H7 (cell line): ENCODE results near the gene TFDP2. TPM values are rescaled to one million over a fixed set of nuclear protein-coding genes. Genes with fewer than 3 reads are reported as not detected.

Source experiments
- DNase-seq: peaks from one replicate; pipeline ENCODE4 v3.0.0; 2012
- H3K27me3 ChIP-seq: 2 replicates; pipeline ENCODE4 v1.6.0; 2011; ENCODE audit warnings: mild to moderate bottlenecking, low read length; ENCODE audit not compliant: control insufficient read depth, insufficient read depth
- H3K36me3 ChIP-seq: replicated peaks from 2 replicates; pipeline ENCODE4 v1.5.1; 2011; ENCODE audit warnings: low read length; ENCODE audit not compliant: control insufficient read depth, insufficient read depth
- H3K4me3 ChIP-seq: 2 replicates; pipeline ENCODE4 v1.5.1; 2011; ENCODE audit warnings: low read depth, mild to moderate bottlenecking, control low read depth, low read length, moderate library complexity; ENCODE audit not compliant: insufficient read depth
- total RNA-seq: library from RNA; depleted of rRNA; stranded (reverse); fragments of >200 nt; shearing (Covaris generic); gene quantifications from 2 replicates; pipeline ENCODE4 v1.2.3, GENCODE V29; 2014; rRNA removed

TFDP2 gene
- 66.2 and 77.3 TPM in 2 replicates for total RNA-seq

- Histone ChIP-seq H3K4me3 (peak within 1 kb of the TSS; percentile 73), H3K27me3 (peaks cover 18% of the 10 kb centered on the region), H3K36me3 (no peaks in the 10 kb centered on the region)
- DNase-seq: peak; percentile 96
Observed at GRCh38 chr3:142148792-142149672, at the start of gene TFDP2. TFDP2 (minus strand) TSS chr3:142149544; CDS start chr3:142101749, 47,795 bp downstream.

GRCh38 chr3:142188846-142189245 lies 39.5 kb upstream of the TFDP2 start:
- no peak for DNase-seq
- H3K27me3 ChIP-seq: no peaks in the 10 kb centered on the region
- no peaks in the 10 kb centered on the region for H3K36me3 ChIP-seq
- no peak overlapping the region for H3K4me3 ChIP-seq

- DNase-seq: peak; percentile 57
- Histone ChIP-seq H3K4me3 (no peak overlapping the region), H3K36me3 (no peaks in the 10 kb centered on the region), H3K27me3 (no peaks in the 10 kb centered on the region)
Observed at GRCh38 chr3:142180761-142181362, 31.5 kb upstream of the TFDP2 start.

GRCh38 chr3:142175478-142175877 lies 26.1 kb upstream of the TFDP2 start:
- Histone ChIP-seq H3K4me3 (no peak overlapping the region), H3K36me3 (no peaks in the 10 kb centered on the region; the same call in none of the 2 replicates), H3K27me3 (no peaks in the 10 kb centered on the region)
- no peak for DNase-seq

- H3K4me3 ChIP-seq: no peak overlapping the region
- DNase-seq: no peak
- no peaks in the 10 kb centered on the region for H3K27me3 ChIP-seq
- peaks cover 2% of the 10 kb centered on the region for H3K36me3 ChIP-seq
Observed at GRCh38 chr3:142174559-142174958, 25.2 kb upstream of the TFDP2 start.

- Histone ChIP-seq H3K36me3 (peaks cover 2% of the 10 kb centered on the region; the same call in 1 of the 2 replicates), H3K27me3 (no peaks in the 10 kb centered on the region), H3K4me3 (no peak overlapping the region)
- peak; percentile 69 for DNase-seq
Observed at GRCh38 chr3:142168514-142168913, 19.2 kb upstream of the TFDP2 start.

GRCh38 chr3:142165194-142165593 lies 15.8 kb upstream of the TFDP2 start:
- Histone ChIP-seq H3K36me3 (0 out of 2 replicates have a peak, but pooled peaks cover 2% of the 10 kb centered on the region), H3K27me3 (no peaks in the 10 kb centered on the region), H3K4me3 (no peak overlapping the region)
- DNase-seq: no peak

GRCh38 chr3:142159083-142159740 lies 9.9 kb upstream of the TFDP2 start:
- no peaks in the 10 kb centered on the region for H3K36me3 ChIP-seq
- DNase-seq: no peak
- no peak overlapping the region for H3K4me3 ChIP-seq
- H3K27me3 ChIP-seq: no peaks in the 10 kb centered on the region

GRCh38 chr3:142154186-142154585 lies 4.8 kb upstream of the TFDP2 start:
- H3K27me3 ChIP-seq: peaks cover 2% of the 10 kb centered on the region; the same call in 1 of the 2 replicates
- no peaks in the 10 kb centered on the region for H3K36me3 ChIP-seq
- no peak overlapping the region for H3K4me3 ChIP-seq
- DNase-seq: no peak

GRCh38 chr3:142152384-142152783 lies 3.0 kb upstream of the TFDP2 start:
- no peaks in the 10 kb centered on the region for H3K36me3 ChIP-seq
- no peak overlapping the region for H3K4me3 ChIP-seq
- peak; percentile 56 for DNase-seq
- H3K27me3 ChIP-seq: peaks cover 15% of the 10 kb centered on the region

- Histone ChIP-seq H3K36me3 (no peaks in the 10 kb centered on the region), H3K4me3 (no peak overlapping the region), H3K27me3 (peaks cover 18% of the 10 kb centered on the region)
- DNase-seq: no peak
Observed at GRCh38 chr3:142151828-142152227, 2.5 kb upstream of the TFDP2 start.

GRCh38 chr3:142151240-142151639 lies 1.9 kb upstream of the TFDP2 start:
- H3K4me3 ChIP-seq: no peak overlapping the region
- no peak for DNase-seq
- H3K27me3 ChIP-seq: peaks cover 18% of the 10 kb centered on the region
- H3K36me3 ChIP-seq: no peaks in the 10 kb centered on the region

- Histone ChIP-seq H3K4me3 (no peak overlapping the region), H3K36me3 (no peaks in the 10 kb centered on the region), H3K27me3 (peaks cover 18% of the 10 kb centered on the region)
- no peak for DNase-seq
Observed at GRCh38 chr3:142150271-142150670, 927 bp upstream of the TFDP2 start.

GRCh38 chr3:142149673-142149992 lies 289 bp upstream of the TFDP2 start:
- no peak for DNase-seq
- H3K27me3 ChIP-seq: peaks cover 18% of the 10 kb centered on the region
- H3K36me3 ChIP-seq: no peaks in the 10 kb centered on the region
- peak overlapping the region; percentile 73 for H3K4me3 ChIP-seq
